A549 treated with Mapracorat at 1 μM for 4 hours (cell line): ENCODE measurements around the gene ADI1. TPM values are rescaled to one million over a fixed set of nuclear protein-coding genes. Genes with fewer than 3 reads are reported as not detected.

Experiments
- total RNA-seq: library from RNA; stranded (reverse); fragments of 200-300 nt; extraction: Qiagen RNA extraction; gene quantifications from 5 replicates; pipeline ENCODE4 v1.2.3, GENCODE V29; 2022

ADI1 gene
- total RNA-seq = 52.1 to 59.7 TPM (median 55.2 TPM) in 5 replicates

GRCh38 chr2:3519255-3520205 is at the start of gene ADI1:
Gene ADI1, minus strand, starts transcription at chr2:3519531. Its CDS starts 44 bp downstream, at chr2:3519487.

DNA sequence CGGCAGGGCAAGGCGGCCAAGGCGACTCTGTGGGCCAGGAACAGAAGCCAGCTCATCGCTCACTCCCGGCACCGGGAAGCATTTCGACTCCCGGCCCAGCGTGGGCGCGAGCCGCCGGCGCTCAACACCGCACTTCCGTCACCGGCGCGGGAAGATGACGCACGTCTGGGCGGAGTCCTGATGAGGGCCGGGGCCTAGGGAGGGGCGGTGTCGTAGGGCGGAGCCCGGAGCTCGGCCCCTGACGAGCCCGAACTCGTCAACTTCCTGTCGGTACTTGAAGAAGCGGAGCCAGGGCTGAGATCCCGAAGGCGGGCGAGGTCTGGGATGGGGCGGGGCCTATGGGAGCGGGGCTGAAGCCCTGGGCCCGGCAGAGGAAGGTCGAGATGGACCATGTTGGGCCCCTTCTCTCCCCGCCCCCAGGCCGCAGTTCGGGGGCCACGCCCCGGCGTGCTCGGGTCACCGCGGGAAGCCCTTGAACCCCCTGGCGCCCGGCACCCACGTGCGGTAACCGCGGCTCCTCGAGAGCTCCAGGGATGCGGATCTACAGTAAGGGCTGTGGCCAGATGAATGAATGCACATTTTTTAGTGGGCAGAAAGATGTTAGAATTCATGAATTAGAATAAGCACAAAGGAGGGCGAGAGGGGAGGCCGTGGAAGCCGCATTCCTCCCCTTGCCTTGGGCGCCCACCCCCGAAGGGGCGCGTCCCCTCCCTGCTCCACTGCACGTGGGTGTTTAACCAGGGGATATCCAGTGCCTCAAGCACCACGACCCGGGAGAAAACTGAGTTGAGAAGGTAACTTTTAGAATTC is 39.1 kb upstream of the ADI1 start, which contains the start of gene RNASEH1:
Gene RNASEH1, minus strand, starts transcription at position 129 of the 810 bp plus-strand sequence. Its CDS starts 73 bp downstream, at position 56.

Other genes with a start within 250 kb of the ADI1 start
- gene EIPR1, start 141.7 kb downstream of the ADI1 start, total RNA-seq = 38.7 to 43.9 TPM (median 41.4 TPM) in 5 replicates
- gene TRAPPC12, start 139.8 kb downstream of the ADI1 start, total RNA-seq = 54.3 to 66.5 TPM (median 64.7 TPM) in 5 replicates
- 48.0 to 54.5 TPM (median 52.1 TPM) in 5 replicates for gene RNASEH1, start 38.8 kb upstream of the ADI1 start, total RNA-seq
- gene RPS7, start 55.7 kb upstream of the ADI1 start, total RNA-seq = 3,003 to 4,330 TPM (median 3,127 TPM) in 5 replicates
- gene COLEC11, start 75.6 kb upstream of the ADI1 start, total RNA-seq = 0.39 to 0.73 TPM (median 0.54 TPM) in 5 replicates
- gene ALLC, start 138.7 kb upstream of the ADI1 start, total RNA-seq = 0.07 TPM in 1 of 5 replicates, not detected in the others
- gene DCDC2C, start 184.0 kb upstream of the ADI1 start, total RNA-seq = 0.24 to 0.57 TPM (median 0.38 TPM) in 3 of 5 replicates, not detected in the others